Activated naive CD8-positive, alpha-beta T cell treated with anti-CD3 and anti-CD28 coated beads for 36 hours (primary cell): Measurements from ENCODE around the gene BCO1. TPM values are rescaled to one million over a fixed set of nuclear protein-coding genes. Genes with fewer than 3 reads are reported as not detected.

ENCODE experiments used
- DNase-seq: peaks from one replicate; pipeline ENCODE4 v3.0.0; 2021
- H3K27ac Mint-ChIP-seq: one replicate; pipeline ENCODE4 v1.8.0; 2022; ENCODE audit warnings: mild to moderate bottlenecking, moderate library complexity, mixed read lengths
- H3K27me3 Mint-ChIP-seq: one replicate; pipeline ENCODE4 v1.8.0; 2022; ENCODE audit warnings: mild to moderate bottlenecking, mixed read lengths
- H3K36me3 Mint-ChIP-seq: one replicate; pipeline ENCODE4 v1.8.0; 2021; ENCODE audit warnings: mild to moderate bottlenecking, mixed read lengths
- H3K4me1 Mint-ChIP-seq: one replicate; pipeline ENCODE4 v1.8.0; 2021; ENCODE audit warnings: mixed read lengths
- H3K4me3 Mint-ChIP-seq: one replicate; pipeline ENCODE4 v1.8.0; 2022; ENCODE audit warnings: mild to moderate bottlenecking, moderate library complexity, mixed read lengths
- H3K9me3 Mint-ChIP-seq: one replicate; pipeline ENCODE4 v1.8.0; 2022; ENCODE audit warnings: mixed read lengths
- total RNA-seq, 2 experiments: library from RNA; stranded (reverse); gene quantifications; one replicate each; pipeline ENCODE4 v1.2.3, GENCODE V29; 2021

BCO1 gene
- total RNA-seq, 2 experiments from 2014 or later, result not detected

DNA sequence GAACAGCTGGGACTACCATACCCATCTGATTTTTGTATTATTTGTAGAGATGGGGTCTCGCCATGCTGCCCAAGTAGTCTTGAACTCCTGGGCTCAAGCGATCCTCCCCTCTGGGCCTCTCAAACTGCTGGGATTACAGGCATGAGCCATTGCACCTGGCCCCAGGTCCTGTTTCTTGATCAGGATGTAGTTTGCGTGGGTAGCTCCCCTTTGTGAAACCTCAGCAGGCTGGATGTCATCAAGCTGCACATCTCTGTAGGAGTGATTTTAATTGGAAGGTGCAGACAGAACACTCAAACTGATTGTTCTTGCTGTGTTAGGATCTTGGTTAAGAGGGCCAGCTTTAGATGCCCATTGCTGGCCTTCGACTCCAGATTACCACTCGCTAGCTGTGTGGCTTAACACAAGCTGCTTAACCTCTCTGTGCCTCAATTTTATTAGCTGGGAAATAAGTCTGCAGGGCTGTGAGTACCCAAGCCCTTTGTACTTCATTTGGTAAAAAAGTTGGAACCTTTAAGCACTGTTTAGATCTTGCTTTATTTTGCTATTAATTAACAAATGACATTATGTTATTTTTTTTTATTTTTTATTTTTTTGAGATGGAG, 16.5 kb downstream of the BCO1 start:
- no peak overlapping the region for H3K4me3 Mint-ChIP-seq
- DNase-seq, result no peak
- no peak overlapping the region for H3K27ac Mint-ChIP-seq
- H3K4me1 Mint-ChIP-seq, result no peaks in the 10 kb centered on the region
- H3K36me3 Mint-ChIP-seq, result no peaks in the 10 kb centered on the region
- H3K27me3 Mint-ChIP-seq, result no peaks in the 10 kb centered on the region
- no peaks in the 10 kb centered on the region for H3K9me3 Mint-ChIP-seq

DNA sequence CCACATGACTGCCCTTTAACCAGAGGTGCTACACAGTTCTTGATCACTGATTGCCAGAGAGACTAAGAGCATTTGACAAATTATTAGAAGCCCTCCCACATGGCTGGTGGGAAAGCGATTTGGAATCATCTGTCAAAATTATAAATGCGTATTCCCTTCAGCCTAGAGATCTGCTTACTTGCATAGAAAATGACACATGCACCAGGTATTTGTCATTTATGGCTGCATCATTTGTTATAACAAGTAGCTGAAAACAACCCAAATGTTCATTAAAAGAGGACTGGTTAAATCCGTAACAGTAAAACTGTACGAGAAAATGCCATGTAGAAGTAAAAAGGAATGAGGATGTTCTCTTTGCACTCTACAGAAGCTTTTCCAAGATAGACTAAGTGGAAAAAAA, 21.4 kb downstream of the BCO1 start:
- DNase-seq, result no peak
- no peaks in the 10 kb centered on the region for H3K36me3 Mint-ChIP-seq
- H3K4me1 Mint-ChIP-seq, result no peaks in the 10 kb centered on the region
- H3K27ac Mint-ChIP-seq, result no peak overlapping the region
- H3K4me3 Mint-ChIP-seq, result no peak overlapping the region
- H3K27me3 Mint-ChIP-seq, result peaks cover 5% of the 10 kb centered on the region
- no peaks in the 10 kb centered on the region for H3K9me3 Mint-ChIP-seq

- peaks cover 5% of the 10 kb centered on the region for H3K27me3 Mint-ChIP-seq
- H3K4me3 Mint-ChIP-seq, result no peak overlapping the region
- H3K36me3 Mint-ChIP-seq, result no peaks in the 10 kb centered on the region
- H3K4me1 Mint-ChIP-seq, result no peaks in the 10 kb centered on the region
- peak; percentile 3 for DNase-seq
- H3K9me3 Mint-ChIP-seq, result no peaks in the 10 kb centered on the region
- no peak overlapping the region for H3K27ac Mint-ChIP-seq
Observed at GRCh38 chr16:81261049-81261648, 22.7 kb downstream of the BCO1 start.

DNA sequence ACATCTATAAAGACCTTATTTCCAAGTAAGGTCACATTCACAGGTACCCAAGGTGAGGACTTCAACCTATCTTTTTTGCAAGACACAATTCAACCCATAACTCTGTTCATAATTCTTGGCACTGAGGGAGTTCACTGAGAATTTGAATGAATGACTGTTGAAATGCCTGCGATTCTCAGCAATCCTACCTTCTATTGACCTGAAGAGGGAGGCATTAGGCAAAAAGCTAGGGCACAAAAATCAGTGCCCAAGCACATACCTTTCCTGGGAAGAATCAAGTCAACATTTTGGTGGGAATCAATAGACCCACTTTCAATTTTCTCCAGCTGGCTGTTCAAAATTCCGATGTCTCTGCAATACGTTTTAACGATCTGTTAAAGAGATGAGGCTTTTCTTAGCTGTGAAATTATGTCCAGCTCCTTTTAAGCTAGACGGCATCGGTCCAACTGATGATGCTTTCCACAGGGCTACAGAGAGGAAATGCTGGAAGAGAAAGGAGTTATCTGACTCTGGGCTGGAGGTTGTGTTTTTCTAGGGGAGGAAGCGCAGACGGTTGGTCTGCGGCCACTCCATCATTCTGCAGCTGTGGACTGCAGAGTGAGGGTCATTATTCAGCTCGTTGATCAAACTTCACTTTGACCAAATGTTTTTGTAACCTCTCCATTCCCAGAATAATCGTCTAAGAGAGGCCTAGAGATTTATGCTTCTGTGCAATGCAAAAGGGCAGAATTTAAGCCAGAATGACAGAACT, 25.2 kb downstream of the BCO1 start:
- Mint-ChIP-seq H3K4me3 (no peak overlapping the region), H3K9me3 (no peaks in the 10 kb centered on the region), H3K36me3 (no peaks in the 10 kb centered on the region), H3K4me1 (peaks cover 4% of the 10 kb centered on the region), H3K27ac (no peak overlapping the region), H3K27me3 (peaks cover 5% of the 10 kb centered on the region)
- no peak for DNase-seq

DNA sequence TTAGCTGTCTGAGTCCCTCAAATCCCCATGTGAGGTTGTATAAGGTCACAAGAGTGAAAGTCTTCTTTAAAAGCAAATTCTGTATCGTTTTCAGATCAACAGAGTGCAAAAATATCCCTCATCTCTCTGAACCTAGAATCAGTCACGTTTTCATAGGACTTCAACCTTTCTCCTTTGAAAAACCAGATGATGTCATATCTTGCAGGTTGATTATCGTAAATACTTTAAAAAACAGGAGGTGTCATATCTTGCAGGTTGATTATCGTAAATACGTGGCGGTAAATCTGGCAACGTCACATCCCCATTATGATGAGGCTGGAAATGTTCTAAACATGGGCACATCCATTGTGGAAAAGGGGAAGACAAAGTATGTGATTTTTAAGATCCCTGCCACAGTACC, 25.9 kb downstream of the BCO1 start:
- Mint-ChIP-seq H3K36me3 (no peaks in the 10 kb centered on the region), H3K27ac (no peak overlapping the region), H3K9me3 (no peaks in the 10 kb centered on the region), H3K4me1 (peaks cover 4% of the 10 kb centered on the region), H3K4me3 (no peak overlapping the region), H3K27me3 (peaks cover 5% of the 10 kb centered on the region)
- DNase-seq, result no peak

DNA sequence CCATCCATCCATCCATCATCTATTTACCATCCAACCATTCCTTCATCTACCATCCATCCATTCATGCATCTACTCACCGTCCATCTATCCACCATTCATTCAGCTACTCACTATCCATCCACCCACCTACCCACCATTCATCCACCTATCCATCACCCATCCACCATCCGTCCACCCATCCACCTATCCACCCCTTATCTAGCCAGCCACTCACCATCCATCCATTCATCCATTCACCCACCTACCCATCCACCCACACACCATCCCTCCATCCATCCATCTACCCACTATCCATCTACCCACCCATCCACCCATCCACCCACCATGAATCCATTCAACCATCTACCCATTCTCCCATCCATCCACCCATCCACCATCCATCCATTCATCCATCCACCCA, 26.6 kb downstream of the BCO1 start:
- no peak overlapping the region for H3K4me3 Mint-ChIP-seq
- peaks cover 5% of the 10 kb centered on the region for H3K27me3 Mint-ChIP-seq
- H3K4me1 Mint-ChIP-seq, result peaks cover 4% of the 10 kb centered on the region
- no peaks in the 10 kb centered on the region for H3K36me3 Mint-ChIP-seq
- no peak for DNase-seq
- H3K9me3 Mint-ChIP-seq, result no peaks in the 10 kb centered on the region
- no peak overlapping the region for H3K27ac Mint-ChIP-seq

- no peaks in the 10 kb centered on the region for H3K9me3 Mint-ChIP-seq
- H3K4me1 Mint-ChIP-seq, result peaks cover 4% of the 10 kb centered on the region
- no peak overlapping the region for H3K4me3 Mint-ChIP-seq
- no peaks in the 10 kb centered on the region for H3K36me3 Mint-ChIP-seq
- peaks cover 3% of the 10 kb centered on the region for H3K27me3 Mint-ChIP-seq
- H3K27ac Mint-ChIP-seq, result no peak overlapping the region
- no peak for DNase-seq
Observed at GRCh38 chr16:81265658-81266451, 27.4 kb downstream of the BCO1 start.

GRCh38 chr16:81266680-81267095, 28.2 kb downstream of the BCO1 start:
- Mint-ChIP-seq H3K4me1 (peaks cover 4% of the 10 kb centered on the region), H3K4me3 (no peak overlapping the region), H3K27me3 (no peaks in the 10 kb centered on the region), H3K9me3 (no peaks in the 10 kb centered on the region), H3K27ac (no peak overlapping the region), H3K36me3 (no peaks in the 10 kb centered on the region)
- peak; percentile 9 for DNase-seq

DNA sequence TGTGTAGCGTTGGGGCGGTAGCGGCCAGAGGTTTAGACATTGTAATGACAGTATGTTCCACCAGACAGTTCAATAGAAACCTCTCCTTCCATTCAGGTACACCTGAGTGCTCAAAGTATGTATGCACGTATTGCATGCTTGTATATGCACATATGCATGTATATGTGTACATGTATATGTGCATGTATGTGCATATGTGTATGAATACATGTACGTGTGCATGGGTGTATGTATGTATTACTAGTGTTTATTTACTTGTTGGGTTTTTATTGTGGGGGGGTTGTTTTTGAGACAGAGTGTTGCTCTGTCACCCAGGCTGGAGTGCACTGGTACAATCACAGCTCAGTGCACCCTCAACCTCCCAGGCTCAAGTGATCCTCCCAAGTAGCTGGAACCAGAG, 30.0 kb downstream of the BCO1 start:
- Mint-ChIP-seq H3K9me3 (no peaks in the 10 kb centered on the region), H3K27me3 (peaks cover 2% of the 10 kb centered on the region), H3K4me1 (peaks cover 4% of the 10 kb centered on the region), H3K4me3 (no peak overlapping the region), H3K36me3 (no peaks in the 10 kb centered on the region), H3K27ac (no peak overlapping the region)
- no peak for DNase-seq

DNA sequence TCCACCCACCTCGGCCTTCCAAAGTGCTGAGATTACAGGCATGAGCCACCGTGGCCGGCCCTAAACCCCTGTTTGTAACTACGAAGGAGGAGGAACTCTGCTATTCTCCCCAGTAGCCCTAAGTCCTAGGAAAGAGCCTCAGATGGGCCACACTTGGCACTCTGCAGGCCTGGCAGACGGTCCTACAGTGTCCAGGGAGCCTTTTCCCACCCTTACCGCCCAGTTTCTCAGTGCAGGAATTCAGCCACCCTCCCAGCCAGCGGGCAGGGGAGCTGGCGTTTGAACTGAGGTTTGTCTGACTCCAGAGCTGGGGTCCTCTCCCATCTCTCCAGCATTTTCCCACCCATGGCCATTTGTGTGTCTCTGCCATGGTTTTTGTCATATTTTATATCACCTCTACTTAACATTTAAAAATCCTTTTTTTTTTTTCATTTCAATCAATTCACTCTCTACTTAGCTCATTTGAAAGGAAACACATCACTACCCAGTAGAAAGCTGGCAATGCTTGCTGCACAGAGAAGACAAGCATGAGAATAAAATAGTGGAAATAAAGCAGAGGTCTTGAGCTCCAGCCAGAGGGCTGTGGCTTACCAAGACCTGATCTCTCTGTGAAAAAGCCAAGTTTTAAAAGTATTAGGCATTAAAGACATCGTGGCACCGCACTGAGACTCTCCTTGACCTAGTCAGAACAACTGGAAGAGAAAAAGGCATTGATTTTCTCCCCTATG, 34.9 kb downstream of the BCO1 start:
- H3K27ac Mint-ChIP-seq, result no peak overlapping the region
- H3K4me1 Mint-ChIP-seq, result no peaks in the 10 kb centered on the region
- no peak for DNase-seq
- H3K36me3 Mint-ChIP-seq, result no peaks in the 10 kb centered on the region
- H3K4me3 Mint-ChIP-seq, result no peak overlapping the region
- peaks cover 3% of the 10 kb centered on the region for H3K27me3 Mint-ChIP-seq
- H3K9me3 Mint-ChIP-seq, result no peaks in the 10 kb centered on the region

DNA sequence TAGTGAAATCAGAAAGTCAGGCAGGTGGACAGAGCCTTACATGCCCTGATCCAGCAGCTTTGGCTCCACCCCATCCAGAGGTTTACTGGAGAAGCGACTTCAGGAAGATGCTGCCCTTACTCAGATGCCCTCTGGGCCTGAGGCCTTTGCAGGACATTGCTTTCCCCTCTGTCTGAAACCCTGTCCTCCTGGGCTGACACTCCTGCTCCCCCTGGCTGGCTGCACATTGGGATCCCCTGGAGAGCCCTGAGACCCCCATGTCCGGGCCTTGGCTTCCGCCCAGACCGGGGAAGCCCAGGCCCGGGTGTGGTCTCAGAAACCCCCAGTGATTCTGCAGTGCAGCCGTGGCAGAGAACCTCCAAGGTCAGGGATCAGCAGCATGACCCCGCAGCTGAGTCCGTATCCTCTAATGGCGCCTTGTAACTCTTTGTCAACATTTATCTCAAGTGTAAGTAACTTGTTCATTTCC, 36.6 kb downstream of the BCO1 start:
- H3K27me3 Mint-ChIP-seq, result peaks cover 3% of the 10 kb centered on the region
- no peaks in the 10 kb centered on the region for H3K9me3 Mint-ChIP-seq
- no peak overlapping the region for H3K27ac Mint-ChIP-seq
- no peak for DNase-seq
- H3K4me3 Mint-ChIP-seq, result no peak overlapping the region
- H3K4me1 Mint-ChIP-seq, result no peaks in the 10 kb centered on the region
- H3K36me3 Mint-ChIP-seq, result no peaks in the 10 kb centered on the region

GRCh38 chr16:81275795-81276194, 37.3 kb downstream of the BCO1 start:
- Mint-ChIP-seq H3K36me3 (no peaks in the 10 kb centered on the region), H3K4me1 (no peaks in the 10 kb centered on the region), H3K9me3 (no peaks in the 10 kb centered on the region), H3K4me3 (no peak overlapping the region), H3K27me3 (peaks cover 3% of the 10 kb centered on the region), H3K27ac (no peak overlapping the region)
- no peak for DNase-seq

- Mint-ChIP-seq H3K36me3 (no peaks in the 10 kb centered on the region), H3K27ac (no peak overlapping the region), H3K9me3 (no peaks in the 10 kb centered on the region), H3K4me3 (no peak overlapping the region), H3K4me1 (no peaks in the 10 kb centered on the region), H3K27me3 (peaks cover 3% of the 10 kb centered on the region)
- no peak for DNase-seq
Observed at GRCh38 chr16:81276323-81276722, 37.8 kb downstream of the BCO1 start.

GRCh38 chr16:81277541-81278080, 39.1 kb downstream of the BCO1 start:
- peaks cover 3% of the 10 kb centered on the region for H3K27me3 Mint-ChIP-seq
- no peaks in the 10 kb centered on the region for H3K36me3 Mint-ChIP-seq
- H3K9me3 Mint-ChIP-seq, result no peaks in the 10 kb centered on the region
- no peak overlapping the region for H3K27ac Mint-ChIP-seq
- DNase-seq, result no peak
- H3K4me3 Mint-ChIP-seq, result no peak overlapping the region
- no peaks in the 10 kb centered on the region for H3K4me1 Mint-ChIP-seq
